ENCODE measurements around the gene SLC38A1.

Gene SLC38A1

GRCh38 chr12:46134205-46134811 lies 134.5 kb downstream of the SLC38A1 start:
- DNase-seq (ENCODE audit: low read depth in 2 of 2): no peak

GRCh38 chr12:46133751-46134150 lies 135.1 kb downstream of the SLC38A1 start:
- no peak for DNase-seq (ENCODE audit: low read depth in 2 of 2)

Data from activated CD4-positive, alpha-beta T cell treated with anti-CD3 and anti-CD28 coated beads for 24 hours (primary cell).